GM19463 (cell line): ENCODE measurements around the gene PPP1R9A.

ENCODE experiments used
- ATAC-seq: cut with Tn5 transposase; IDR thresholded peaks from one replicate; pipeline ENCODE4 v1.9.1; 2021; ENCODE audit warnings: mild to moderate bottlenecking, moderate library complexity; ENCODE audit not compliant: unreplicated experiment

Gene PPP1R9A

GRCh38 chr7:95304990-95305389, 397.6 kb downstream of the PPP1R9A start:
- no peak for ATAC-seq

DNA sequence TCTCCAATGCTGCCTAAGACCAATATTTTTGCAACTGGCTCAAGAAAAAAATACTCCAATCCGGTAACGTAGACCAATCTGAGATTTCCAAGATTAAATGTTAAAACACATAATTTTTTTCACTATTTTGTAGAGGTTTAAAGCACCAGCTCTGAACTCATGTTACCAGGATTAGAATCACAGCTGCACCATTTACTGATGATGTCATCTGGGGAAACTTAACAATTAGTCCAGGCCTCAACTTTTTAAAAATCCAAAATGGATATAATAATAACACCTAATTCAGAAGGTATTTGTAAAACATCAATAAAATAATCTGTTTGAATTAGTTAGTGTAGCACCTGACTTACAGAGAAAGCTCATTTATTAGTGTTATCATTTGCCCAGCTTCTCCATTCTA, 402.6 kb downstream of the PPP1R9A start:
- ATAC-seq: no peak

DNA sequence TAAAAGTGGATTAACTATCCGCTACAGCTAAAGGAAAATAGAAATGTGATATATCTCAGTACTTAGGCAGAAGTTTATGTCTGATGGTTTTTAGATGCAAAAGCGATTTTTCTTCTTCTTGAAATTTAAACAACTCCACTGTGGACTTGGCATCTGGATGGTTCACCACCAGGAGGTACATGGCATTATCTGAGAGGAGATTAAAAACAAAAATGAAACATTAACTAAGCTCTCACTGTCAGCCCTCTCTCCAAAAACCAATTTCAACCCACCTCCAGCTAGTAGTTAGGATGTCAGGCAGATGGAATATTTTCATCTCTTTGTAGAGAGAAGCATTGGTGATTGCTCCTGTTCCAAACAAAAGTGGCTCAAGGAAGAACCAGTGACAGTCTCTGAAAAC, 404.0 kb downstream of the PPP1R9A start:
- ATAC-seq: no peak

GRCh38 chr7:95312561-95312960, 405.2 kb downstream of the PPP1R9A start:
- ATAC-seq: no peak

GRCh38 chr7:95316588-95316987, 409.2 kb downstream of the PPP1R9A start:
- peak; percentile 78 for ATAC-seq

GRCh38 chr7:95317546-95317945, 410.2 kb downstream of the PPP1R9A start:
- no peak for ATAC-seq

DNA sequence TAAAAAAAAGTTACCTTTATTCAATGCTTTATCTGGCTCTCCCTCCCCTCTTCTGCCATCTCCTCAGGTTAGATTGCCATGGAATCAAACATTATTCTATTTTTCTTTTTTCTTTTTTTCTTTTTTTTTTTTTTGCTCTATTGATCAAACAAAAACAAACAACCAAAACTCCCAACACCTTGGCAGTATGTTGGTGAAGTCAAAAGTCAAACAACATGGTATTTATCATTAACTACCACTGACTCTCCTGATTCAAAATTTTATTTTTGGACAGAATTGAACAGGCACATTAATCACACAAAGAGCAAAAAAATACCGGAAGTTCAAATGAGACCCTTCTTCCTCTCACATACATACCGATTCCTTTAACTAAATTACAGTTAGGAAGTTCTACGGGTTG, 410.6 kb downstream of the PPP1R9A start:
- ATAC-seq: no peak

- ATAC-seq: no peak
Measured at GRCh38 chr7:95318501-95319100, 411.2 kb downstream of the PPP1R9A start.

DNA sequence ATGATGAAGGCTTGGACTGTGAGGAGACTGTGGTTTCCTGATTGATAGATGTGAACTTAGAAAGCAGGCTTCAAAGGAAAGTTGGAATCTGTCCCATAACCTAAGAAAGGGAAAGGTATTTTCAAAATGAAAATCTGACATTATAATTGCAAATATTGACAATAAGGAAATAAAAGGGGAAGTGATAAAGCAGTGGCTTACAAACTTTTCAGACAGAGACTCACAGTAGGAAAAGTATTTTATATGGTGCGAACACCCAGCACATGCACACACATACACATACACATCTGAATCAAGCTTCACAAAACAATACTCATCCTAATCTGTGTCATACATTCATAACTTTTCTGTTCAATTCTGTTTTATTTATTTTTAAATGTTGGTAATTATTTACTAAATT, 412.2 kb downstream of the PPP1R9A start:
- no peak for ATAC-seq

DNA sequence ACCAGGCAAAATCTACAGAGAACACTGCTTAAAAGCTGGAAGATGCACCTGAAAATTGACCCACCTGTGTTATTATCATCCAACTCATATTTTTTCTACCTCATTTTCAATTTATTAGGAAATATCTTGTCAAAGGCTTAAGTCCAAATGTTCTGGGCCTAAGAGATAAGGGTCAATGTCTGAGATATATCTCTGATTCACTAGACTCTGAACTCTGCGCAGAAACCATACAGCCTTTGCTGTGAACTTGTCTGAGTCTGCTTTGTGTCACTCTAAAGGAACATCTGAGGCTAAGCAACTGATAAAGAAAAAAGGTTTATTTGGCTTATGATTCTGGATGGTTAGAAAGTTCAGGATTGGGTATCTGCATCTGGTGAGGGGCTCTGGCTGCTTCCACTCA, 413.3 kb downstream of the PPP1R9A start:
- ATAC-seq: no peak

GRCh38 chr7:95321720-95322119, 414.3 kb downstream of the PPP1R9A start:
- no peak for ATAC-seq

DNA sequence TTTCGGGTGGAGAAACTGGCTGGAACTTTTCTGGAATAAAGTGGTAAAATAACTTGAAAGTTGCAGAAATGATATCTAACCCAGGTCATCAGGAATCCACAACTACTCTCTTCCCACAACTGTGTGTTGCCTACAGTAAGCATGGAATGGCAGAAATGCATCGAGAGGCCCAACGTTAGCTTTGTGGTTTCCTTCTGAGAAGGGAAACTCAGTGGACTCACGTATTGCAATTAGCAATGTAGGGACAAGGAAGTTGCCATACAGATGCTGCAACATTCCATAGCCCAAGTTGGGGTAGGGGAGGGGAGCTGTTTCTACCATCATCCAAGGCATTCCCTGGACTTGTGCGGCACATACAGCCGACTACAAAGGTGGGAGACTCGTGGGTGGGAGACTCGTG, 415.0 kb downstream of the PPP1R9A start:
- ATAC-seq: no peak

GRCh38 chr7:95322854-95323253, 415.5 kb downstream of the PPP1R9A start:
- no peak for ATAC-seq

- ATAC-seq: no peak
Measured at GRCh38 chr7:95323410-95324129, 416.2 kb downstream of the PPP1R9A start.

- peak; percentile 91 for ATAC-seq
Measured at GRCh38 chr7:95324431-95324830, 417.0 kb downstream of the PPP1R9A start, which contains the start of gene PON1. PON1 (minus strand) TSS chr7:95324532; CDS start chr7:95324475, 57 bp downstream.

- ATAC-seq: no peak
Measured at GRCh38 chr7:95327356-95327755, 420.0 kb downstream of the PPP1R9A start.

- peak; percentile 98 for ATAC-seq
Measured at GRCh38 chr7:95330204-95330960, 423.0 kb downstream of the PPP1R9A start.

DNA sequence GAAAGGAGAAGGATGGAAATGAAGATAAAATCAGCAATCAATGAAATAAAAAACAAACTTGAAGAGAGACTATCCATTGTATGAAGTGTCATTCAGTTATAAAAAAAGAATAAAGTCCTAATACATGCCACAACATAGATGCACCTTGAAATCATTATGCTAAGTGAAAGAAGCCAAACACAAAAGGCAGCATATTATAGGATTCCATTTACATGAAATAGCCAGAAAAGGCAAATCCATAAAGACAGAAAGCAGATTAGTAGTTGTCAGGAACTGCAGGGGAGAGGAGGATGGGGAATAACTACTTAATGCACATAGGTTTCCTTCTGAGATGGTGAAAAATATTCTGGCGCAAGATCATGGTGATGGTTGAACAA, 423.6 kb downstream of the PPP1R9A start:
- peak; percentile 28 for ATAC-seq

- ATAC-seq: no peak
Measured at GRCh38 chr7:95334447-95334846, 427.1 kb downstream of the PPP1R9A start.

- ATAC-seq: no peak
Measured at GRCh38 chr7:95335093-95335492, 427.7 kb downstream of the PPP1R9A start.

GRCh38 chr7:95338832-95339231, 431.4 kb downstream of the PPP1R9A start:
- no peak for ATAC-seq

DNA sequence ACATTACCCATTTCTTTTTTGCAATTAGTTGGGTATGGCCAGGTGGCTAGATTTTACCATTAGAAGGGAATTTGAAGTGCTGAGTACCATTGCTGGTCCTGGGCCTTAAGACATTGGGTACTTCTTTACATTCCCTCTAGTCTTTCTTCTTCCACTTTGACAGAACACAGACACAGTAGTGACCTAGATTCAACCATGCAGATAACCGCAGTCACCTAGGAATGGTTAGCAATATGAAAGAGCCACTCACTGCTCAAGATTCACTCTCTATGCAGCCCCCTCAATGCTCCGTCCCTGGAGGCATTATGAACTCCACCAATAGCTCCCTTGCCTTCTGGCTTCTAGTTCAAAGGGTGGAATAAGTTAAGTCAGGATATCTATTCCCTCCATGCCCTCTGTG, 433.1 kb downstream of the PPP1R9A start:
- no peak for ATAC-seq
